HG03196 (cell line): Measurements from ENCODE around the gene SENP5.
"Not testable (repeated sequence)": the region's sequence is repeated elsewhere in the genome, so short reads cannot be mapped to it uniquely, and the experiment has no call there.

ENCODE experiments used
- ATAC-seq: cut with Tn5 transposase; IDR thresholded peaks from one replicate; pipeline ENCODE4 v1.9.1; 2021; ENCODE audit not compliant: unreplicated experiment

Gene SENP5, protein sequence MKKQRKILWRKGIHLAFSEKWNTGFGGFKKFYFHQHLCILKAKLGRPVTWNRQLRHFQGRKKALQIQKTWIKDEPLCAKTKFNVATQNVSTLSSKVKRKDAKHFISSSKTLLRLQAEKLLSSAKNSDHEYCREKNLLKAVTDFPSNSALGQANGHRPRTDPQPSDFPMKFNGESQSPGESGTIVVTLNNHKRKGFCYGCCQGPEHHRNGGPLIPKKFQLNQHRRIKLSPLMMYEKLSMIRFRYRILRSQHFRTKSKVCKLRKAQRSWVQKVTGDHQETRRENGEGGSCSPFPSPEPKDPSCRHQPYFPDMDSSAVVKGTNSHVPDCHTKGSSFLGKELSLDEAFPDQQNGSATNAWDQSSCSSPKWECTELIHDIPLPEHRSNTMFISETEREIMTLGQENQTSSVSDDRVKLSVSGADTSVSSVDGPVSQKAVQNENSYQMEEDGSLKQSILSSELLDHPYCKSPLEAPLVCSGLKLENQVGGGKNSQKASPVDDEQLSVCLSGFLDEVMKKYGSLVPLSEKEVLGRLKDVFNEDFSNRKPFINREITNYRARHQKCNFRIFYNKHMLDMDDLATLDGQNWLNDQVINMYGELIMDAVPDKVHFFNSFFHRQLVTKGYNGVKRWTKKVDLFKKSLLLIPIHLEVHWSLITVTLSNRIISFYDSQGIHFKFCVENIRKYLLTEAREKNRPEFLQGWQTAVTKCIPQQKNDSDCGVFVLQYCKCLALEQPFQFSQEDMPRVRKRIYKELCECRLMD

DNA sequence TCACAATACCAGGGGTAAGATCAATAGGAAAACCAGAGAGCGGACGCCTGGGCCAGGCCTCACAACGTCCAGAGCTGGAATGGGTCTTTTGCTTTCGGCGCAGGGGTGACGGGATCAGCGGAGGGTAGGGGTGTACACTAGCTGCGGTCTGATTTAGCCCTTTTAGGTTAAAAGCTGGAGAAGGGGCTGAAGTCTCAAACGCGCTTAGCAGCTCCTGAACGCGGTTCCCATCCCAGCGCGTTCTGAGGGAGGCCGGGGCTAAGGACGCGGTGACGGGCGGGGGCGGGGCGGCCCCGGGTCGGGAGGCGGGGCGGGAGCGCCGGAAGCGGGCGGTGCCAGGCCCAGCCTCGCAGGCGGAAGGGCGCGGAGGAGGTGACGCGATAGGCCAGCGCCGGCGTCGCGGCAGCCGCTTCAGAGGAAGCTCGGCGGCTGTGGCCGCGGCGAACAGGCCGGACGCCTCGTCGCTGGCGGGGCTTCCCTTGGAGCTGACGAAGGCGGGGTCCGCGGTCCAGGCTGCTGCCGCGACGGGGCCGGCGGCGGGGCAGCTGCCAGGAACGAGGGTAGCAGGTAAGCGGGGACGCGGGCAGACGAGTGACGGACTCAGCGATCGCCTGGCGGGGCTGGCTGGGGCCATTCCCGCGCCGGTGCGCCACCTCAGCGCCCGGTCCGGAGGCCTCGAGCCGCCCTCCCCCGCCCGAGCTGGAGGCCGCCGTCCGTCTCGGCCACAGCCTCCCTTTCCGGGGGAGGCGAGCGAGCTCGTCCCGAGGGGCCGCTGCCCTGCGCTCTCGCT, at the start of gene SENP5:
Gene SENP5, plus strand, starts transcription at position 414 of the 790 bp plus-strand sequence. CDS start 17,262 bp downstream, outside the sequence.
- peak; percentile 93 for ATAC-seq

DNA sequence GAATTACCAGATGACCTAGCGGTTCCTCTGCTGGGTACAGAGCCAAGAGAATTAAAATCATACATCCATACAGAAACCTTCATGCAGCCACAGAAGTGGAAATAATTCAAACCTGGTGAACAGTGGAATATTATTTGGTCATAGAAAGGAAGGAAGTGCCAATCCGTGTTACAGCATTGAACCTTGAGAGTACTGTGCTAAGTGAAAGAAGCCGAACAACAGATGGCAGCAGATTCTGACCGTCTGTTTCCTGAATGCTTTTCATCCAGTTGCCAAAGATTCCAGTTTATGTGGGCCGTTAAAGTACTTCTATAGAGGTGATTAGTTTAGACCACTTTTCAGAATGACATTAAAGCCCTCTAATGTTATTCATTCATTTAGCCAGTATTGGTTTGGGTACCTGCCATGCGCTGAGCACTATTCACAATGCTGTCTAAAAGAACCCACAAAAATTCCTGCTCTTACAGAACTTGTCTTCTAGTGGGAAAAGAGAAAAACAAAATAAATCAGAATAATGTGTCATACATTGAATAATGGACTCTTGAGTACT, 45.8 kb upstream of the SENP5 start:
- ATAC-seq, result no peak

DNA sequence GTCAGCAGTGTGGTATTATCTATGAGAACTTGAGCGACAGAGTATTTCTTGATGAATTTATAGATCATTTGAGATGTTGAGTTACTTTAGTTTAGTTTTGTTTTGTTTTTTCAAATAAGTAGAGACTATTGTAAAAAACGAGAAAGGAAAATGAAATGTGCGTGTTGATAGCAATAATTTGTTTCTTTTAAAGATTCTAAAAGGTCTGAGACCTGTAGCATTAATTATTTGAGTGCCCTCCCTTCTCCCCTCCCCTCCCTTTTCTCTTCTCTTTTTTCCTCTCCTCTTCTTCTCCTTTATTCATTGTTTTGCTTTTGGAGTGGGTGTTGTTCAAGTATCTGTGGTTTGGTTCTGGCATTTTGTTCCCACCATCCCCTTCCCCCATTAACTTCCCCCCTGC, 38.1 kb upstream of the SENP5 start:
- not testable (repeated sequence) for ATAC-seq

DNA sequence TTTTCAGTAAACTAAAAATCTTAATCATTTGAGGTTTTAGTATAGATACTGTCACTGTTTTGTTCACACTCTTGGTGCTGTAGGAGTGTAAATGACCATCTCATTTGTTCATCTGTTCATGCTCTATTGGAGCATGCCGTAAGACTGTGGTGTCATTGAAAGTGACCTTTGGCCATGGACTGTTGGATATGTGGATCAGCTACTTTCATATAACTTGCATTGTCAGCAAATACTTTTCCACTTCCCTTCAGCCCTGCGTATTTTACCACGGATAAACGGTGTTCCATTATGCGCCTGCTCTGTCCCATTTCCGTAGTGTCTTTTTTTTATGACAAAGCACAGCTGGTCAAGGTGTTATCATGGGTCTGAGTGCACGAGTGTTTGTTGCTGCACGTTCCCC, 32.6 kb upstream of the SENP5 start:
- no peak for ATAC-seq

DNA sequence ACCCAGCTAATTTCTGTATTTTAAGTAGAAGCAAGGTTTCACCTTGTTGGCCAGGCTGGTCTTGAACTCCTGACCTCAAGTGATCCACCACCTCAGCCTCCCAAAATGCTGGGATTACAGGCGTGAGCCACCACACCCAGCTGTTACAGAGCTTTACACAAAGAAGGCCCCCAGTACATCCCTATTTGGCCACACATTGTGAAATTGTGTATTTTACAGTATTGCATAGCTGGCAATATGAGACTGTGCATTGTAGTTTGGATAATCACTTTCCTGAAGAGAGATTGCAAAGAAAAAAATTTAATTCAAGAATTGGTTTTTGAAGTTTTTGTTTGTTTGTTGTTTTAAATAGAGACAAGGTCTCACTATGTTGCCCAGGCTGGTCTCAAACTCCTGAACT, 31.1 kb upstream of the SENP5 start:
- not testable (repeated sequence) for ATAC-seq

DNA sequence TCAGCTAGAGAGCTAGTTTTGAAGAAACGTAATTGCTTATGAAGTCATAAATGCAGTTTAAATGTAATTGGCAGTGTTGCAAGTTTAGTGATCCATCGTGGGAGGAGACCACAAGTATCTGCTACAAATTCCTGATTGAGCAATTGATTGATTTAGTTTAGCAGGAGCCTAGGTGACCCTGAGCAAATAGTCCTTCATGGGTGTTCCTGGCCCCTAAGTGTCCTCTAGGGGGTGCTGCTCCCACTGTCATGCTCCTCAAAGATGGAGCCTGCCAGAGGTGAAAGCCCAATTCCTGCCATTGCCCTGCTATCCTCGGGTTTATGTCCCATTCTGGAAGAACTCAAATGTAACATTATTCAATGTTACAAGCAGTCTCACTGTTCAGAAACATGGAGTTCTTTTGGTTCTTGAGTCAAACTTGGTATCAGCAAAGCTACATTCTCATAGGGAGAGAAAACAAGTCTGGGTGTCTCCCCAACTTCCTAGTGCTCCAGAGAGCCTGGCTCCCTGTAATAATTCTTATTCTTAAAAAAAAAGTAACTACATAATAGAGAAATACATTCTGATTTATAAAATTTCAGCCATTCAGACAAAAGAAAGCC, 29.8 kb upstream of the SENP5 start:
- no peak for ATAC-seq

DNA sequence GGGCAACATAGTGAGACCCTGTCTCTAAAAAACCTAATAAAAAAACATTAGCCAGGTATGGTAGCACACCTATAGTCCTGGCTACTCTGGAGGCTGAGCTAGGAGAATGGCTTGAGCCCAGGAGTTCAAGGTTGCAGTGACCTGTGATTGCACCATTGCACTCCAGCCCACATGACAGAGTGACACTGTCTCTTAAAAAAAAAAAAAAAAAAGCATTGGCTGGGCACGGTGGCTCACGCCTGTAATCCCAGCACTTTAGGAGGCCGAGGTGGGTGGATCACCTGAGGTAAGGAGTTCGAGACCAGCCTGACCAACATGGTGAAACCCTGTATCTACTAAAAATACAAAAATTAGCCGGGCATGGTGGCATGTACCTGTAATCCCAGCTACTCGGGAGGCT, 28.4 kb upstream of the SENP5 start:
- ATAC-seq, result not testable (repeated sequence)

DNA sequence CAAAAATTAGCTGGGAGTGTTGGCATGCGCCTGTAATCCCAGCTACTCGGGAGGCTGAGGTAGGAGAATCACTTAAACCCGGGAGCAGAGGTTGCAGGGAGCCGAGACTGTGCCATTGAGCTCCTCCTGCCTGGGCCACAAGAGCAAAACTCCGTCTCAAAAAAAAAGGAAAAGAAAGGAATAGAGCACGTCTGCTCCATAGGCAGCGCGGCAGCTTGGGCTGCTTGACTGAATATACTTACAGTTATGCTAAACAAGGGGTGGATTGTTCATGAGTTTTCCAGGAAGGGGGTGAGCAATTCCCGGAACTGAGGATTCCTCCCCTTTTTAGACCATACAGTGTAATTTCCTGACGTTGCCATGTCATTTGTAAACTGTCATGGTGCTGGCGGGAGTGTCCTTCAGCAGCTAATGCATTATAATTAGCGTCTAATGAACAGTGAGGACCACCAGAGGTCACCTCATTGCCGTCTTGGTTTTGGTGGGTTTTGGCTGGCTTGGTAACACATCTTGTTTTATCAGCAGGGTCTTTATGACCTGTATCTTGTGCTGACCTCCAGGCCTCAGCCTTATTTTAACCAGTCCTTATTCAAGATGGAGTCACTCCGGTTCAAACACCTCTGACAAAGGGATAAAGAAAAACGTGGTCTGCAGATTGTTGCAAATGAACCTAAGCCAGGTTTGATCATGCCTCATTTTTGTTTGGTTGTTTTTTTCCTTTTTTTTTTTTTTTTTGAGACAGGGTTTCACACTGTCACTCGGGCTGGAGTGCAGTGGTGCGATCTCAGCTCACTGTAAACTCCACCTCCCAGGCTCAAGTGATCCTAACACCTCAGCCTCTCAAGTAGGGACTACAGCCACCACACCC, 24.9 kb upstream of the SENP5 start:
- no peak for ATAC-seq

DNA sequence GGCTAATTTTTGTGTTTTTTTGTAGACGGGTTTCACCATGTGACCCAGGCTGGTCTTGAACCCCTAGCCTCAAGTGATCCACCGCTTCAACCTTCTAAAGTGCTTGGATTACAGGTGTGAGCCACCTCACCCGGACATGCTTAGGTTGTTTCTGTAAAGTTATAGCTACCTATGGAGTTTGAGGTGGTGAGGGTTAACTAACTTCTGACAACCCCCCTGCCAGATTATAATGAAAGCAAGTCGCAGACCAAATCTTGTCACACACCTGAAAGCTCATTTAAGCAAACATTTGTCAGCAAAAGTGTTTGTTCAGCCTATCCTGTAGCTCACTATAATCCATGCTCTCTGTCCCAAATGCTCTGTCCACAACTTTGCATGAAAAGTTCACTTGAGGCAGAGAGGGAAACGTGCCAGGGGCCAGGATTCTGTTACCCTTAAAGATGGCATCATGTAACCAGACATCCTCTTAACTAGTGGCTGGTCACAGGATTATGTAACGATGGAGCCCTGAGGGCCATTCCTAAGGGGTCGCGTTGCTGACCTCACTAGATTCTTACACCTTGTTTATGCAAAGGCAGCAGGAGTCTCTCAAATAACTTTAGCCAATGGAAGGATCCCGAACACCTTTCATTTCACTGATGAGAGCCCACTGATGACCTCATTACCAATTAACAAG, 24.1 kb upstream of the SENP5 start:
- ATAC-seq, result no peak

DNA sequence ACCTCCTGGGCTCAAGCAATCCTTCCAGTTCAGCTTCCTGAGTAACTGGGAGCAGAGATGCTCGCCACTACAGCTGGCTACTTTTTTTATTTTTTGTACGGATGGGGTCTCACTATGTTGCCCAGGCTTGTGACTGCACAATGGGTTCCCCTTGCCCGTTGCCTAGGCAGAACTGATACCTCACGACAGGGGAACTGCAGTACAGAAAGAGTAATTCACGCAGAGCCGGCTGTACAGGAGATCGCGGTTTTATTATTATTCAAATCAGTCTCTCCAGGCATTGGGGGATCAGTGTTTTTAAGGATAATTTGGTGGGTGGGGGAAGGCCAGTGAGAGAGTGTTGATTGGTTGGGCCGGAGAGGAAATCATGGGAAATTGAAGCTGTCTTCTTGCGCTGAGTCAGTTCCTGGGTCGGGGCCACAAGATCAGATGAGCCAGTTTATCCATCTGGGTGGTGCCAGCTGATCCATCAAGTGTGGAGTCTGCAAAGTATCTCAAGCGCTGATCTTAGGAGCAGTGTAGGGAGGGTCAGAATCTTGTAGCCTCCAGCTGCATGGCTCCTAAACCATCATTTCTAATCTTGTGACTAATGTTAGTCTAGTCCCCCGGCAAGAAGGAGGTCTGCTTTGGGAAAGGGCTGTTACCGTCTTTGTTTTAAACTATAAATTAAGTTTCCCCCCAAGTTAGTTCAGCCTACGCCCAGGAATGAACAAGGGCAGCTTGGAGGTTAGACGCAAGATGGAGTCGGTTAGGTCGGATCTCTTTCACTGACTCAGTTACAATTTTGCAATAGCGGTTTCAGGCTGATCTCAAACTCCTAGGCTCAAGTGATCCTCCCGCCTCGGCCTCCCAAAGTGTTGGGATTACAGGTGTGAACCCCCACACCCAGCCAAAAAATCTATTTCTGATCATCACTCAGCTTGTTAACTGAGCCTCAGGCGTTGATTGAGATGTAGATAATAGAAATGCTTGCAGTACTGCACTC, 23.2 kb upstream of the SENP5 start:
- ATAC-seq, result not testable (repeated sequence)

DNA sequence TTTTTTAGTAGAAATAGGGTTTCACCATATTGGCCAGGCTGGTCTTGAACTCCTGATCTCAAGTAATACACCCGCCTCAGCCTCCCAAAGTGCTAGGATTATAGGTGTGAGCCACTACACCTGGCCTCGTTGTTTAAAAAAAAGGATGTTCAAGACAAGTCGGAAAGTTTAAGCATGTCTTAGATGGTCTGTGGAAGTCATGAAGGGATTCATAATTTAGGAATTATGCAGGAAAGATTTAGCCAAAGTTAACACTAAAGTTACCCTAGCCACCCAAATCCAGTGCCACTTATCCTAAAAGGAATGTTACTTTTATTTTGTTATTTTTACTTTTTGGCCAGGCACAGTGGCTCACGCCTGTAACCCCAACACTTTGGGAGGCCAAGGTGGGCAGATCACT, 19.3 kb upstream of the SENP5 start:
- not testable (repeated sequence) for ATAC-seq

DNA sequence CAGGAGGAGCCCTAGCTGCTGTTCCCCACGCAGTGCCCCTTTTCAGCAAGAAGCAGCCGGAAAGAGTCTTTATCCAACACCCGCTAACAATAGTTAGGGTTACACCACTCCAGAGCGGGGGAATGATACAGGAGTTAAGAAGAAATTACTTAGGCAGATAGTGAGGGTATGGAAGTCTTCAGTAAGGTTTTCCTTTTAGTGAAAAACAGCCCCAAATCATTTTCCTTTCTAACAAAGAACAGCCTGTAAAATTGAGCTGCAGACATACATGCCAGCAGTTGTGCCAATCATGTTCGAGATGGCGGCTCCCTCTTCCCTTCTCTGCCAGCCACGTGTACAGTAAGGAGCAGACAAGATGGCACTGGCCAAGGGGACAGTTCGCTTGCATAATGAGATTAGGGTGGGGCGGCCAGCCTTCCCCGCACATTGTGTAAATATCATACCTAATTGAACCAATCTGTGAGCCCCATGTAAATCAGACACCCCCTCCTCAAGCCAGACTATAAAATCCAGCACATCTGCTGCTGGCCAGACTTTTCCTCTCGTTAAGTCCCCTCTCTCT, 18.5 kb upstream of the SENP5 start:
- ATAC-seq, result no peak

DNA sequence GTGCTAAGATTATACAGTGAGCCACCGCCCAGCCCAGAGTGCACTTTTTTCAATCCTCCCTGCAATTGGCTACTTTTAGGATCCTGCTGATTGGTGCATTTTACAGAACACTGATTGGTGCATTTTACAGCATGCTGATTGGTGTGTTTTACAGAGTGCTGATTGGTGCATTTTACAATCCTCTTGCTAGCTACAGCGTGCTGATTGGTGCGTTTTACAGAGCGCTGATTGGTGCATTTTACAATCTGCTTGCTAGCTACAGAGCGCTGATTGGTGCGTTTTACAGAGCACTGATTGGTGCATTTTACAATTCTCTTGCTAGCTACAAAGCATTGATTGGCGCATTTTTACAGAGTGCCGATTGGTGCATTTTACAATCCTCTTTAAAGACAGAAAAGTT, 4.7 kb upstream of the SENP5 start:
- ATAC-seq, result not testable (repeated sequence)

DNA sequence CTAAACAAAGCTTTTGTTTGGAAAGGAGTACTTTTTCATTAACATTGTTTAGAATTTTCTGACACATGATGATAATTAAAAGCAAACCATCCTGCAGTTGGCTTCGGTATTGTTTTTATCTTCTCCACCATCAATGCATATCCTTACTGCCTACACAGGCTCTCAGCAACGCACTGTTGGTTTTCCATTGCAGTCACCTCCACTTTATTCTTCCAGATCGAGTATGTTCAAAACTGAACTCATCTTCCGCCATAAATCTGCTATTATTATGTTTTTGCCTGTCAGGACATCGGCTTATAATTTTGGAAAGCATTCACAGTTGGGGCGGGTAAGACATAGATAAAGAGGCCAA, 589 bp upstream of the SENP5 start:
- ATAC-seq, result no peak

DNA sequence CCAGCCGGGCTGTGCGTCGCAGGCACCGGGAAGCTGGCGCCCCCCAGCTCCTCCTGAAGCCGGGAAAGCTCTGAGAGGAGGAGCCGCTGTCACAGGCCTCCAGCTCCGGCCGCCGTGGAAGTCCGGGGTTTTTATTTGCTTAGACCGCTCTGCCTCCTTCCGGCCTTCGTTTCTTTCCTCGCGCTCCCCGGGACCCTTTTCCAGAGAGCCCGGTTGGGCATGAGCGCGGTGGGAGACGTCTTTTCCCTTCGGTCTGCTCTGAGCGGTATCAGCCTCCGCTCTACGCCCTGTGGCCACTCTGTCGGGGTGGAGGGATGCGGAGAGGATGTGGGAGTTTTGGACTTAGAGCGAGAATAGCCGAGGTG, 559 bp downstream of the SENP5 start:
- ATAC-seq, result peak; percentile 36

DNA sequence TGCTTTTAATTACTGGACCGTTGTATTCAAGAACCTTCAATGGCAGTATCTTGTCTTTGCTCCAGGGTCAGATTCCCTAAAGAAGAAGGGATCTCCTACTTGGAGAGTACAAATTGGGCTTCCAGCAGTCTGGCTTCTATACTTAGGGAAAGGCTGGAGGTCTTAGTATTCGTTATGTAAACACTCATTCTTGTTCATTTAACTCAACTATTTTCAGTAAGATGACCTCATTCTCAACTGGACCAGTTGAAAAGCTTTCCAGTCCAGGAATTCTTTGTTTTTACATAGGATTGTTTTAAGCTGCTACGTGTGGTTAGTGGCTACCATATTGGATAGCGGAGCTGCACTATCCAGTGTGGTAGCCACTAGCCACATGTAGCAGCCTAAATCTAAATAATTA, 4.6 kb downstream of the SENP5 start:
- ATAC-seq, result no peak

DNA sequence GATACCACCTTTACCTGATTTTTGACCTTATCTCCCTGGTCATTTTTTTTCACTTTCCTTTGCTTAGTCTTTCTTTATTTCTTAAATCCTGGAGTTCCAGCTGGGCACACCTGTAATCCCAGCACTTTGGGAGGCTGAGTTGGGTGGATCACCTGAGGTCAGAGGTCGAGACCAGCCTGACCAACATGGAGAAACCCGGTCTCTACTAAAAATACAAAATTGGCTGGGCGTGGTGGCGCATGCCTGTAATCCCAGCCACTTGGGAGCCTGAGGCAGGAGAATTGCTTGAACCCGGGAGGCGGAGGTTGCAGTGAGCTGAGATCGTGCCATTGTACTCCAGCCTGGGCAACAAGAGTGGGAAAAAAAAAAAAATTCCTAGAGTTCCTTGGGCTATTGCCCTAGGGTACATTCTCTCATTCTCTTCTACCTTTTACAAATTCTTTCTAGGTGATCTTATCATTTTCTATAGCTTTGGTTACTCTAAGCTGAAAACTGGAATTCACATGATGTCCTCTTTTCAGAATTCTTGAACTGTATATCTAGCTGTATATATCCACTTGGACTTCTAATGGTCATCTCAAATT, 6.9 kb downstream of the SENP5 start:
- not testable (repeated sequence) for ATAC-seq

DNA sequence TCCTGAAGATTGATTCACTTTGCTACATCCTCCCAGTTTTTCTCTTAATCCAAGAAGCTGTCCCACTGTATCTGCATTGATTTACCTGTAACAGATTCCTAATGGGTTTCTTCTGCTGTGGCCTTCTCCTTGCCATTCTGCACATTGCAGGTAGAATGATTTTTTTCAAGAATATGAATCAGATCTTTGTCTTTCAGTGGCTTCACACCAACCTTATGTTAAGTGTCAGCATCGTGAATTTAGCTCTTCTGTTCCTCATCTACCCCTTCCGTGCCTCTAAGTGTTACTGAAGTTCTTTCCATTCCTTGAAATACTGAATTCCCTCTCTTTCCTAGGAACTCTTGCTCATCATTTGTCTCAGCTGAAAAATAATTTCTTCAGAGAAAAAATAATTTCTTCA, 7.5 kb downstream of the SENP5 start:
- ATAC-seq, result no peak
